IPS DF 4.7 (cell line): Measurements from ENCODE around the gene KCNA4.
"Not testable (repeated sequence)": the region's sequence is repeated elsewhere in the genome, so short reads cannot be mapped to it uniquely, and the experiment has no call there.

Source experiments
- DNase-seq: peaks from one replicate; pipeline ENCODE4 v3.0.0-alpha.2; 2013; ENCODE audit warnings: low spot score; ENCODE audit errors: extremely low read depth

The KCNA4 gene

GRCh38 chr11:30000986-30001750 lies 15.7 kb downstream of the KCNA4 start:
- DNase-seq = no peak

GRCh38 chr11:29996016-29996415 lies 20.8 kb downstream of the KCNA4 start:
- no peak for DNase-seq

GRCh38 chr11:29989174-29989970 lies 27.5 kb downstream of the KCNA4 start:
- DNase-seq = no peak

GRCh38 chr11:29985248-29985647 lies 31.6 kb downstream of the KCNA4 start:
- DNase-seq = no peak

GRCh38 chr11:29984544-29984943 lies 32.3 kb downstream of the KCNA4 start:
- DNase-seq = no peak

- no peak for DNase-seq
Measured at GRCh38 chr11:29978549-29978948, 38.3 kb downstream of the KCNA4 start.

- not testable (repeated sequence) for DNase-seq
Measured at GRCh38 chr11:29975580-29975979, 41.2 kb downstream of the KCNA4 start.

GRCh38 chr11:29963796-29964195 lies 53.0 kb downstream of the KCNA4 start:
- DNase-seq = no peak

- DNase-seq = no peak
Measured at GRCh38 chr11:29963036-29963435, 53.8 kb downstream of the KCNA4 start.

GRCh38 chr11:29962243-29962642 lies 54.6 kb downstream of the KCNA4 start:
- DNase-seq = peak; percentile 79
